Natural killer cell (primary cell): ENCODE measurements around the gene TTLL9. TPM values are rescaled to one million over a fixed set of nuclear protein-coding genes. Genes with fewer than 3 reads are reported as not detected.

Experiments
- ATAC-seq, 3 donors: fragments of 150-1000 bp in 2 of 3; fragments of 200-7000 bp in 1 of 3; cut with Tn5 transposase; 1 replicate in 1 of 3; 2 replicates in 2 of 3; pipeline ENCODE4 v1.10.0; 2021; ENCODE audit warnings: mild to moderate bottlenecking in 2 of 3, moderate library complexity in 2 of 3
- DNase-seq, 2 donors: peaks; one replicate each; pipeline versions ENCODE4 v3.0.0 to v3.0.0-alpha.2; 2013 to 2021; ENCODE audit warnings: mixed read lengths in 1 of 2
- H3K27ac ChIP-seq: one replicate; pipeline ENCODE4 v1.5.1; 2013; ENCODE audit warnings: mild to moderate bottlenecking, low read length
- H3K27me3 ChIP-seq: one replicate; pipeline ENCODE4 v1.6.1; 2013; ENCODE audit warnings: low read length; ENCODE audit not compliant: control insufficient read depth, insufficient read depth
- H3K36me3 ChIP-seq: one replicate; pipeline ENCODE4 v1.6.1; 2013; ENCODE audit warnings: low read length; ENCODE audit not compliant: control insufficient read depth, insufficient read depth
- H3K4me1 ChIP-seq: one replicate; pipeline ENCODE4 v1.6.1; 2013; ENCODE audit warnings: low read length; ENCODE audit not compliant: control insufficient read depth, insufficient read depth
- H3K4me3 ChIP-seq: one replicate; pipeline ENCODE4 v1.5.1; 2013; ENCODE audit warnings: low read length
- H3K9me3 ChIP-seq: one replicate; pipeline ENCODE4 v1.6.1; 2013; ENCODE audit warnings: low read length; ENCODE audit not compliant: control insufficient read depth, insufficient read depth
- H3K27ac Mint-ChIP-seq, 2 donors: one replicate each; pipeline ENCODE4 v1.8.0; 2022; ENCODE audit warnings: mild to moderate bottlenecking in 2 of 2, mixed read lengths in 2 of 2, moderate library complexity in 1 of 2
- H3K27me3 Mint-ChIP-seq, 2 donors: one replicate each; pipeline ENCODE4 v1.8.0; 2022; ENCODE audit warnings: low read depth in 2 of 2, mixed read lengths in 2 of 2
- H3K36me3 Mint-ChIP-seq: one replicate; pipeline ENCODE4 v1.8.0; 2022; ENCODE audit warnings: mixed read lengths
- H3K4me1 Mint-ChIP-seq, 2 donors: one replicate each; pipeline ENCODE4 v1.8.0; 2022; ENCODE audit warnings: mixed read lengths in 2 of 2
- H3K4me3 Mint-ChIP-seq: one replicate; pipeline ENCODE4 v1.8.0; 2022; ENCODE audit warnings: mild to moderate bottlenecking, moderate library complexity, mixed read lengths
- H3K9me3 Mint-ChIP-seq, 2 donors: one replicate each; pipeline ENCODE4 v1.8.0; 2022; ENCODE audit warnings: mixed read lengths in 2 of 2
- WGBS: methylation state at CpG from one replicate; pipeline ENCODE4 v1.1.7; 2013; ENCODE audit warnings: missing lambda C conversion rate; ENCODE audit not compliant: insufficient coverage; 5-methylcytosine and 5-hydroxymethylcytosine counted together
- intact Hi-C: fragments of 100-400 bp; cut with micrococcal nuclease; formaldehyde crosslinking; loops from one replicate; pipeline ENCODE4 v1.14.2; 2022
- total RNA-seq, 4 donors: library from RNA; stranded (reverse); fragments of 120-200 nt in 1 of 4; gene quantifications; one replicate each; pipeline versions ENCODE4 v1.2.3 to v1.2.4, GENCODE V29; 2013 to 2022
- TF ChIP-seq, protein P1 (sequence below): fragments of 200-600 bp; IDR thresholded peaks from one replicate; pipeline ENCODE4 v1.8.0; 2022; ENCODE audit warnings: antibody characterized with exemption

The TTLL9 gene
- total RNA-seq, 3 donors from 2014 or later (not counting 1 experiment from before 2014, with no cell fraction given) = not detected

DNA sequence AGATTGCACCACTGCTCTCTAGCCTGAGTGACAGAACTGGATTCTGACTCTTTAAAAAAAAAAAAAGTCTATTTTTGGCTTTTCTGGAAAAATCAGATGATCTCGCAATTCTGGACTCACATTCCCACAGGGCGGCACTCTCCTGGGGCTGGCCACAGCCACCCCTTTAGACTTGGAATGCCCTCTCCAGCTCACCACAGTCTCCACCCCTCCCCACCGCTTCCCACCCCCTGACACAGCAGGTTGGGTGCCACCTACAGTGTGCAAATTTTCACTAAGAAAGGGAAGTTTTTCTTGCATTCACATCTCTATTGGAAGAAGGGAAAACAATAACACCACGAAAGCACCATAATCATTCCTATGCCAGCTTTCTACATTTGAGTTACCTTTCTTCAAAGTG, 66.0 kb downstream of the TTLL9 start:
- H3K36me3 Mint-ChIP-seq = no peaks in the 10 kb centered on the region

DNA sequence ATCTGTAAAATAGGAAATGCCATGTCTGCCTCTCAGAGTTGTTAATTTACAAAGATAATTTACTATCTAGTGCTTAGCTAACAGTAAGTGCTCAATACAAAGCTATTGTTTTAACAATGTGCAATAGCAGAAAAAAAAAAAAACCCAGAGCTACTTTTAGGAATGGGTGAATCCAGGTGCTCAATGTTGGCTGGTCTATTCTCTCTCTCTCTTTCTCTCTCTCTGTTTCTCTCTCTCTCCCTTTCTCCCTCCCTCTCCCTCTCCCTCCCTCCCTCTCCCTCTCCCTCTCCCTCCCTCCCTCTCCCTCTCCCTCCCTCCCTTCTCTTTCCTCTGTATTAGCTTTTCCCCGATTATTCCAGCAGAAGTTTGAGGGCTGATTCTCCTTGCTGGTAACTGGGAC, 67.4 kb downstream of the TTLL9 start:
- Mint-ChIP-seq H3K9me3 (no peaks in the 10 kb centered on the region), H3K4me3 (no peak overlapping the region), H3K27me3 (no peaks in the 10 kb centered on the region), H3K27ac (no peak overlapping the region), H3K4me1 (peaks cover 0 to 5% of the 10 kb centered on the region in 2 donors), H3K36me3 (no peaks in the 10 kb centered on the region)
- TF ChIP-seq, protein P1, sequence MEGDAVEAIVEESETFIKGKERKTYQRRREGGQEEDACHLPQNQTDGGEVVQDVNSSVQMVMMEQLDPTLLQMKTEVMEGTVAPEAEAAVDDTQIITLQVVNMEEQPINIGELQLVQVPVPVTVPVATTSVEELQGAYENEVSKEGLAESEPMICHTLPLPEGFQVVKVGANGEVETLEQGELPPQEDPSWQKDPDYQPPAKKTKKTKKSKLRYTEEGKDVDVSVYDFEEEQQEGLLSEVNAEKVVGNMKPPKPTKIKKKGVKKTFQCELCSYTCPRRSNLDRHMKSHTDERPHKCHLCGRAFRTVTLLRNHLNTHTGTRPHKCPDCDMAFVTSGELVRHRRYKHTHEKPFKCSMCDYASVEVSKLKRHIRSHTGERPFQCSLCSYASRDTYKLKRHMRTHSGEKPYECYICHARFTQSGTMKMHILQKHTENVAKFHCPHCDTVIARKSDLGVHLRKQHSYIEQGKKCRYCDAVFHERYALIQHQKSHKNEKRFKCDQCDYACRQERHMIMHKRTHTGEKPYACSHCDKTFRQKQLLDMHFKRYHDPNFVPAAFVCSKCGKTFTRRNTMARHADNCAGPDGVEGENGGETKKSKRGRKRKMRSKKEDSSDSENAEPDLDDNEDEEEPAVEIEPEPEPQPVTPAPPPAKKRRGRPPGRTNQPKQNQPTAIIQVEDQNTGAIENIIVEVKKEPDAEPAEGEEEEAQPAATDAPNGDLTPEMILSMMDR = no peak
- Histone ChIP-seq H3K27me3 (no peaks in the 10 kb centered on the region), H3K9me3 (no peaks in the 10 kb centered on the region), H3K36me3 (peaks cover 2% of the 10 kb centered on the region), H3K27ac (no peak overlapping the region), H3K4me3 (no peak overlapping the region), H3K4me1 (no peaks in the 10 kb centered on the region)
- intact Hi-C loops = no loop called here
- DNase-seq = no peak
- no peak for ATAC-seq
- WGBS = 83% methylated on average over 1 of the region's 1 CpG

More for the DNA sequence above, 66.0 kb downstream of the TTLL9 start:
- Histone ChIP-seq H3K9me3 (no peaks in the 10 kb centered on the region), H3K36me3 (no peaks in the 10 kb centered on the region), H3K27ac (no peak overlapping the region), H3K4me1 (no peaks in the 10 kb centered on the region), H3K4me3 (no peak overlapping the region), H3K27me3 (no peaks in the 10 kb centered on the region)
- peaks cover 0 to 2% of the 10 kb centered on the region in 2 donors for H3K27me3 Mint-ChIP-seq
- H3K9me3 Mint-ChIP-seq = no peaks in the 10 kb centered on the region
- intact Hi-C loops = no loop called here
- TF ChIP-seq, protein P1 = no peak
- no peak overlapping the region for H3K27ac Mint-ChIP-seq
- 82% methylated on average over 3 of the region's 4 CpGs for WGBS
- H3K4me3 Mint-ChIP-seq = no peak overlapping the region
- DNase-seq (no peak), ATAC-seq (no peak)
- no peaks in the 10 kb centered on the region for H3K4me1 Mint-ChIP-seq

DNA sequence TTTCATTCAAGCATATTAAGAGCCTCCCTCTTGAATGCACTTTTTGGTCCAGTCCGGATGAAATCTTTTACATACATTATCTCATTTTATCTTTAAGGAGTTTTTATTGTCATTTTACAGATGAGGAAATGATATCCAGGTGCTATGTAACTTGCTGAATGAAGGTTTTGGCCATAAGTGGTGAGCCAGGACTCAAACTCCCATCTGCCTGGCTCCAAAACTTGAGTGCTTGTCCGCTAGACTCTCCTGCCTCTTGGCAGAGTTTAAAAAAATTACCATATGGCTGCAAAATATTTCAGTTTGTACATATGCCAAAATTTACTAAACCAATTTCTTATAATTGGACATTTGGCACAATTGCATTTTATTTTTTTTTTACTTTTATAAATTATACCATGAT, 69.2 kb downstream of the TTLL9 start:
- intact Hi-C loops = no loop called here
- TF ChIP-seq, protein P1 = no peak
- DNase-seq = no peak
- no peaks in the 10 kb centered on the region for H3K36me3 Mint-ChIP-seq
- no peaks in the 10 kb centered on the region for H3K27me3 Mint-ChIP-seq
- no peak for ATAC-seq
- Histone ChIP-seq H3K4me3 (no peak overlapping the region), H3K27me3 (no peaks in the 10 kb centered on the region), H3K27ac (no peak overlapping the region), H3K36me3 (peaks cover 6% of the 10 kb centered on the region), H3K9me3 (no peaks in the 10 kb centered on the region), H3K4me1 (no peaks in the 10 kb centered on the region)
- no peak overlapping the region for H3K27ac Mint-ChIP-seq
- 100% methylated on average over 1 of the region's 2 CpGs for WGBS
- H3K4me3 Mint-ChIP-seq = no peak overlapping the region
- no peaks in the 10 kb centered on the region for H3K9me3 Mint-ChIP-seq
- peaks cover 0 to 5% of the 10 kb centered on the region in 2 donors for H3K4me1 Mint-ChIP-seq

- intact Hi-C loops = no loop called here
- no peak overlapping the region for H3K27ac ChIP-seq
- WGBS = 98% methylated on average over 2 of the region's 2 CpGs
- Mint-ChIP-seq H3K4me3 (no peak overlapping the region), H3K27ac (no peak overlapping the region), H3K27me3 (no peaks in the 10 kb centered on the region), H3K36me3 (no peaks in the 10 kb centered on the region), H3K4me1 (peaks cover 0 to 5% of the 10 kb centered on the region in 2 donors), H3K9me3 (no peaks in the 10 kb centered on the region)
- H3K36me3 ChIP-seq = peaks cover 39% of the 10 kb centered on the region
- H3K4me3 ChIP-seq = no peak overlapping the region
- no peaks in the 10 kb centered on the region for H3K9me3 ChIP-seq
- no peaks in the 10 kb centered on the region for H3K4me1 ChIP-seq
- H3K27me3 ChIP-seq = no peaks in the 10 kb centered on the region
- ATAC-seq = no peak
- TF ChIP-seq, protein P1 = no peak
- DNase-seq = no peak
These were observed 72.6 kb downstream of the TTLL9 start for GRCh38 chr20:31943052-31943471.
